Stomach (tissue), 9 donors: ENCODE results near the gene CLN5. TPM values are rescaled to one million over a fixed set of nuclear protein-coding genes. Genes with fewer than 3 reads are reported as not detected.

Source experiments
- DNase-seq, 2 donors: peaks; one replicate each; pipeline versions ENCODE4 v3.0.0 to v3.0.0-alpha.2; 2013 to 2019
- H3K27ac ChIP-seq, 5 donors: fragments of 200-600 bp in 4 of 5; sonication (generic) in 4 of 5; one replicate each; pipeline ENCODE4 v1.5.1; 2013 to 2019; ENCODE audit warnings: mild to moderate bottlenecking in 1 of 5, moderate library complexity in 1 of 5
- H3K27me3 ChIP-seq, 3 donors: fragments of 200-600 bp; sonication (generic); one replicate each; pipeline ENCODE4 v1.5.1; 2017 to 2019; ENCODE audit warnings: mixed run types in 1 of 3
- H3K36me3 ChIP-seq, 4 donors: fragments of 200-600 bp; sonication (generic); 1 replicate in 3 of 4; 2 replicates in 1 of 4; pipeline ENCODE4 v1.5.1; 2016 to 2019
- H3K4me1 ChIP-seq, 4 donors: fragments of 200-600 bp; sonication (generic); one replicate each; pipeline ENCODE4 v1.5.1; 2016 to 2019
- H3K4me3 ChIP-seq, 4 donors: fragments of 200-600 bp; sonication (generic) in 3 of 4; one replicate each; pipeline ENCODE4 v1.5.1; 2016 to 2019; ENCODE audit warnings: mild to moderate bottlenecking in 1 of 4
- H3K9me3 ChIP-seq, 4 donors: fragments of 200-600 bp; sonication (generic); one replicate each; pipeline ENCODE4 v1.5.1; 2016 to 2019
- CTCF ChIP-seq, 7 experiments: fragments of 450-650 bp in 4 of 7; fragments of 200-600 bp in 3 of 7; sonication (generic) in 3 of 7; IDR thresholded peaks; one replicate each; pipeline ENCODE4 v1.5.1; 2016 to 2019; ENCODE audit warnings: antibody characterized with exemption in 7 of 7, control low read depth in 2 of 7, mild to moderate bottlenecking in 1 of 7
- EP300 ChIP-seq: sonication (generic); formaldehyde crosslinking; IDR thresholded peaks from one replicate; pipeline ENCODE4 v1.6.1; 2017; ENCODE audit warnings: antibody characterized with exemption
- POLR2A ChIP-seq, 4 donors: fragments of 450-650 bp; IDR thresholded peaks; one replicate each; pipeline ENCODE4 v1.6.1; 2016; ENCODE audit warnings: antibody characterized with exemption in 4 of 4, control low read depth in 2 of 4, mild to moderate bottlenecking in 1 of 4, moderate library complexity in 1 of 4
- POLR2AphosphoS5 ChIP-seq, 3 donors: sonication (generic); formaldehyde crosslinking; IDR thresholded peaks; one replicate each; pipeline ENCODE4 v1.6.1; 2016; ENCODE audit warnings: antibody characterized with exemption in 3 of 3
- WGBS, 5 donors: extraction: QIAGEN DNeasy Blood & Tissue Kit in 3 of 5; methylation state at CpG; one replicate each; pipeline versions ENCODE4 v1.1.5 to v1.1.7; 2013 to 2018; 5-methylcytosine and 5-hydroxymethylcytosine counted together
- intact Hi-C: fragments of 100-400 bp; cut with DNase I; formaldehyde crosslinking; loops from one replicate; pipeline ENCODE4 v1.15.1; 2023; ENCODE audit warnings: low total_unique reads
- polyA plus RNA-seq, 3 donors: library from polyadenylated mRNA; stranded (reverse); fragments of 200-250 nt; gene quantifications; one replicate each; pipeline ENCODE4 v1.2.3, GENCODE V29; 2013
- total RNA-seq, 5 donors: library from RNA; depleted of rRNA; stranded (reverse); fragments of >200 nt; gene quantifications; one replicate each; pipeline versions ENCODE4 v1.1.0 to v1.2.3, GENCODE V29; 2014 to 2016
- donor health status: healthy with polysubstance abuse.
- donor health status: Bipolar disorder and iron deficiency.
- donor health status: healthy.

The CLN5 gene
- total and polyA plus RNA-seq, 8 donors, result under 0.01 to 84.3 (median 17.6) TPM

- Histone ChIP-seq H3K9me3 (no peaks in the 10 kb centered on the region), H3K27ac (no peak overlapping the region), H3K4me3 (no peak overlapping the region), H3K27me3 (peaks cover 0 to 14% (median 0%) of the 10 kb centered on the region in 3 donors), H3K36me3 (no peaks in the 10 kb centered on the region), H3K4me1 (peaks cover 0 to 8% (median 2%) of the 10 kb centered on the region in 4 donors)
- TF ChIP-seq POLR2AphosphoS5 (IDR thresholded peaks at IDR 0.05) (no peak), CTCF (IDR thresholded peaks at IDR 0.05) (no peak), POLR2A (IDR thresholded peaks at IDR 0.05) (no peak), EP300 (no peak)
- no peak for DNase-seq
- 50 to 58% (median 56%) methylated on average over 3 of the region's 3 CpGs for WGBS, 5 donors
- intact Hi-C loops, result no loop called here
Observed at GRCh38 chr13:76971215-76971614, 20.7 kb upstream of the CLN5 start.

- intact Hi-C loops, result no loop called here
- DNase-seq, result no peak
- 36 to 49% (median 45%) methylated on average over 19 of the region's 19 CpGs for WGBS, 5 donors
- Histone ChIP-seq H3K36me3 (no peaks in the 10 kb centered on the region), H3K27me3 (peaks cover 0 to 14% (median 0%) of the 10 kb centered on the region in 3 donors), H3K4me3 (no peak overlapping the region), H3K27ac (no peak overlapping the region), H3K9me3 (no peaks in the 10 kb centered on the region), H3K4me1 (peaks cover 0 to 7% (median 0%) of the 10 kb centered on the region in 4 donors)
- no peak for TF ChIP-seq POLR2AphosphoS5 (IDR thresholded peaks at IDR 0.05)
- no peak for TF ChIP-seq EP300
- TF ChIP-seq POLR2A (IDR thresholded peaks at IDR 0.05), result no peak
- no peak for TF ChIP-seq CTCF (IDR thresholded peaks at IDR 0.05)
Observed at GRCh38 chr13:76971851-76972829, 19.7 kb upstream of the CLN5 start.

- DNase-seq, result no peak
- H3K27ac ChIP-seq, result no peak overlapping the region
- peaks cover 0 to 7% (median 0%) of the 10 kb centered on the region in 4 donors for H3K4me1 ChIP-seq
- peaks cover 0 to 13% (median 0%) of the 10 kb centered on the region in 3 donors for H3K27me3 ChIP-seq
- intact Hi-C loops, result no loop called here
- no peak overlapping the region for H3K4me3 ChIP-seq
- no peaks in the 10 kb centered on the region for H3K36me3 ChIP-seq
- TF ChIP-seq POLR2A (IDR thresholded peaks at IDR 0.05), result no peak
- 90 to 92% (median 91%) methylated on average over 6 of the region's 6 CpGs for WGBS, 5 donors
- no peaks in the 10 kb centered on the region for H3K9me3 ChIP-seq
Observed at GRCh38 chr13:76973920-76974617, 17.8 kb upstream of the CLN5 start.

GRCh38 chr13:76974618-76974975 lies 17.3 kb upstream of the CLN5 start:
- H3K36me3 ChIP-seq, result no peaks in the 10 kb centered on the region
- no peak for DNase-seq
- 79 to 91% (median 81%) methylated on average over 3 of the region's 3 CpGs for WGBS, 5 donors
- no peaks in the 10 kb centered on the region for H3K9me3 ChIP-seq
- no peak for TF ChIP-seq POLR2AphosphoS5 (IDR thresholded peaks at IDR 0.05)
- TF ChIP-seq POLR2A (IDR thresholded peaks at IDR 0.05), result no peak
- TF ChIP-seq CTCF (IDR thresholded peaks at IDR 0.05), result no peak
- no peak for TF ChIP-seq EP300
- no peak overlapping the region for H3K27ac ChIP-seq
- peaks cover 0 to 10% (median 0%) of the 10 kb centered on the region in 3 donors for H3K27me3 ChIP-seq
- H3K4me1 ChIP-seq, result peaks cover 0 to 7% (median under 1%) of the 10 kb centered on the region in 4 donors
- H3K4me3 ChIP-seq, result no peak overlapping the region
- intact Hi-C loops, result no loop called here
